ENCODE results near the gene SLC16A7.

DNA sequence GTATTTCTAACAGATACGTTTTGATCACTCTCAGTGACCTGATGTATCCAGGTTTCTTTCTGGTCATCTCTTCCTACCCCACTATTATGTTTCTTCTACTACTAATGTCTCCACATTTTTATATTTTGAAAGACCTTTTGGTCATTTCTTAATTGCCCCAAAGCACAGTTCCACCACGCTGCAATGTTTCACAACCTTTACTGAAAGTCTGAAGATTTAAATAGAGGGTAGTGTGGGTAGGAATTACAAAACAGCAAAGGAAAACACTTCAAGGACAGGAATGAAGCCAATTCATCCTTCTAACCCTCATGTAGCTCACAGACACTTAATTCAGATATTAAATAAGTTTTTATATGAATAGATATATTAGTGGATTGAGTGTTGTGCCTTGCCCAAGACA is 36.1 kb upstream of the SLC16A7 start:
- TF ChIP-seq EP300 (IDR thresholded peaks at IDR 0.05): no peak
- no peak for TF ChIP-seq POLR2AphosphoS5 (IDR thresholded peaks at IDR 0.05)
- TF ChIP-seq POLR2A (IDR thresholded peaks at IDR 0.05): no peak
- no peak for TF ChIP-seq CTCF (IDR thresholded peaks at IDR 0.05)
